AG04449 (cell line): ENCODE data around the gene GLYATL1.

ENCODE experiments used
- CTCF ChIA-PET: fragments of 350-600 bp; formaldehyde crosslinking; extraction: SDS; loops from one replicate; lab custom pipeline; 2021; ENCODE audit warnings: antibody characterized with exemption; lab: Yijun Ruan, JAX
- POLR2A ChIA-PET: fragments of 400-600, 350-600 bp; formaldehyde crosslinking; extraction: SDS; loops from one replicate; lab custom pipeline; 2020; ENCODE audit warnings: antibody characterized with exemption, inconsistent platforms; lab: Yijun Ruan, JAX
- DNase-seq: peaks from one replicate; pipeline ENCODE4 v3.0.0-alpha.2; 2010; ENCODE audit warnings: low read depth, low spot score
- H3K4me3 ChIP-seq: 2 replicates; pipeline ENCODE4 v1.5.1; 2011; ENCODE audit warnings: low read depth, mild to moderate bottlenecking, control low read depth, low read length
- CTCF ChIP-seq: IDR thresholded peaks from one replicate; pipeline ENCODE4 v1.5.1; 2011; ENCODE audit warnings: mild to moderate bottlenecking, moderate library complexity, low read length, control low read depth, inconsistent platforms; ENCODE audit not compliant: insufficient read depth; ENCODE audit errors: missing control alignments

GLYATL1 gene

GRCh38 chr11:58914821-58915543 lies 24.3 kb upstream of the GLYATL1 start:
- no peak for TF ChIP-seq CTCF
- CTCF ChIA-PET: interaction anchor here (0.9 to 1.3 kb wide), 3 partner anchors 8 to 15 kb away, joined by 3 to 4 read pairs (median 3); no protein-coding TSS in a partner anchor
- DNase-seq: no peak
- no peak overlapping the region for H3K4me3 ChIP-seq
- POLR2A ChIA-PET: no interaction called here

DNA sequence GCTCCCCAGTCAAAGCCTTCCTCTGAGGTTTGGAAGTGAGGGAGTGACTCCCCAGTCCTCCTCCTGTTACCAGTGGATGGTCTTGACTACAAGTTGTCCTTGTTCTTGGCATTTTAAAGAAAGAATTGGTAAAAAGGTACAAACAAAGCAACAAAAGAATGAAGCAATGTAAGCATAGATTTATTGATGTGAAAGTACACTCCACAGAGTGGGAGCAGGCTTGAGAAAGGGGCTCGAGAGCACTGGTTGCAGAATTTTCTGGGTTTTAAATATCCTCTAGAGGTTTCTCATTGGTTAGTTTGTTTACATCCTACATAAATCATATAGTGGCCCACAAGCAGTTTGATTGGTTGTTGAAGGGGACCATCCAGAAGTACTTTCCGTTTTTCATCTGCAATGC lies 22.7 kb upstream of the GLYATL1 start:
- POLR2A ChIA-PET: no interaction called here
- CTCF ChIA-PET: no interaction called here
- no peak overlapping the region for H3K4me3 ChIP-seq
- TF ChIP-seq CTCF: no peak
- DNase-seq: no peak

- TF ChIP-seq CTCF: no peak
- DNase-seq: no peak
- CTCF ChIA-PET: no interaction called here
- POLR2A ChIA-PET: no interaction called here
- H3K4me3 ChIP-seq: no peak overlapping the region
Observed at GRCh38 chr11:58917159-58917783, 22.0 kb upstream of the GLYATL1 start.

DNA sequence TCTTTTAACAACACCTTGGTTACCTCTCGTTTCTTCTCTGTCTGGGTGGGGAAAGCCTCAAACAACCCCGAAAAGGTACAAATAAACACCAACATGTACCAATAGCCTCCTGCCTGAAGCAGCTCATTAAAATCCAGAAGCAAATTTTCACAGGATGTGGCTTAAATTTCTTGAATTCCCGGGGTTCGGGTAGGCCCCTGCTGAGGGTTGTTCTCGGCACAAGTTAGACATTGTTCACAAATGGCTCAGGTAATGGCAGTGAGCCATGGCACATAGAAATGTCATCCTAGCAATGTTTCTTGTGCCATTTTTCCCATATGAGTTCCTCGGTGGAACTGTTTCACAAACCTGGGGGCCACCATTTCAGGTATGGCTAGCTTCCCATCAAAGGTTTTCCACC lies 19.7 kb upstream of the GLYATL1 start:
- ChIA-PET POLR2A (no interaction called here), CTCF (interaction anchor here (0.7 to 1.4 kb wide), 4 partner anchors 12 to 265 kb away, joined by 3 to 5 read pairs (median 4); no protein-coding TSS in a partner anchor)
- no peak overlapping the region for H3K4me3 ChIP-seq
- TF ChIP-seq CTCF: no peak
- no peak for DNase-seq

- ChIA-PET POLR2A (no interaction called here), CTCF (interaction anchor here (0.7 to 1.4 kb wide), 4 partner anchors 12 to 265 kb away, joined by 3 to 5 read pairs (median 4); no protein-coding TSS in a partner anchor)
- TF ChIP-seq CTCF: no peak
- H3K4me3 ChIP-seq: no peak overlapping the region
- DNase-seq: no peak
Observed at GRCh38 chr11:58919980-58920379, 19.3 kb upstream of the GLYATL1 start.

- ChIA-PET CTCF (interaction anchor here (0.9 to 1.8 kb wide), 8 partner anchors 9 to 269 kb away, joined by 3 to 7 read pairs (median 4); no protein-coding TSS in a partner anchor), POLR2A (no interaction called here)
- DNase-seq: no peak
- no peak for TF ChIP-seq CTCF
- H3K4me3 ChIP-seq: no peak overlapping the region
Observed at GRCh38 chr11:58921778-58922390, 17.4 kb upstream of the GLYATL1 start.
